H1 (cell line): ENCODE results near the gene PACS1. TPM values are rescaled to one million over a fixed set of nuclear protein-coding genes. Genes with fewer than 3 reads are reported as not detected.

Source experiments
- CTCF ChIA-PET: fragments of 300-600 bp; sonication (Branson Sonifier 250); formaldehyde crosslinking; loops from one replicate; lab custom pipeline; 2021; ENCODE audit not compliant: partially characterized antibody; lab: Charles Lee
- POLR2A ChIA-PET: fragments of 300-600 bp; sonication (Branson Sonifier 250); formaldehyde crosslinking; loops from one replicate; lab custom pipeline; 2021; ENCODE audit warnings: inconsistent platforms; ENCODE audit not compliant: partially characterized antibody; lab: Charles Lee
- DNase-seq, 2 experiments: peaks; one replicate each; pipeline versions ENCODE4 v3.0.0 to v3.0.0-alpha.2; 2010 to 2022; ENCODE audit warnings: low spot score in 2 of 2, low read depth in 1 of 2, mixed read lengths in 1 of 2
- FAIRE-seq: peaks from 2 replicates; lab custom pipeline; 2011; peaks lifted over from hg19 to GRCh38; lab: Jason Lieb, UNC
- H2AFZ ChIP-seq: 2 replicates; pipeline ENCODE4 v1.8.1; 2012; ENCODE audit warnings: low read length, inconsistent platforms
- H2AK5ac ChIP-seq: 2 replicates; pipeline ENCODE4 v1.6.1; 2013; ENCODE audit warnings: low read depth, low read length
- H2BK120ac ChIP-seq: replicated peaks from 2 replicates; pipeline ENCODE3; 2013; ENCODE audit warnings: low read depth, low read length, inconsistent platforms
- H2BK12ac ChIP-seq: 2 replicates; pipeline ENCODE4 v1.6.1; 2013; ENCODE audit warnings: low read depth, low read length
- H2BK15ac ChIP-seq: 2 replicates; pipeline ENCODE4 v1.6.1; 2013; ENCODE audit warnings: low read length
- H2BK20ac ChIP-seq: 2 replicates; pipeline ENCODE4 v1.6.1; 2013; ENCODE audit warnings: low read length
- H2BK5ac ChIP-seq: 2 replicates; pipeline ENCODE4 v1.6.1; 2013; ENCODE audit warnings: low read depth, low read length
- H3K14ac ChIP-seq: 2 replicates; pipeline ENCODE4 v1.6.1; 2013; ENCODE audit warnings: inconsistent platforms; ENCODE audit not compliant: insufficient read length
- H3K18ac ChIP-seq: 2 replicates; pipeline ENCODE4 v1.6.1; 2013; ENCODE audit warnings: low read length; ENCODE audit errors: extremely low read depth
- H3K23ac ChIP-seq: 2 replicates; pipeline ENCODE4 v1.6.1; 2013; ENCODE audit warnings: inconsistent platforms; ENCODE audit not compliant: insufficient read length
- H3K23me2 ChIP-seq: 2 replicates; pipeline ENCODE4 v1.6.1; 2013; ENCODE audit warnings: low read depth, low read length
- H3K27ac ChIP-seq: 2 replicates; pipeline ENCODE4 v1.6.1; 2011; ENCODE audit warnings: low read depth, low read length, inconsistent platforms
- H3K27me3 ChIP-seq, 4 experiments: replicated peaks in 1 of 4; 1 replicate in 1 of 4; 2 replicates in 3 of 4; pipeline versions ENCODE4 v1.6.1 to v1.8.1; 2011 to 2013; ENCODE audit warnings: low read length in 3 of 4, mild to moderate bottlenecking in 3 of 4, inconsistent platforms in 2 of 4, mixed read lengths in 2 of 4, moderate library complexity in 1 of 4; ENCODE audit not compliant: control insufficient read depth in 3 of 4, insufficient read depth in 3 of 4; ENCODE audit errors: extremely low read depth in 1 of 4
- H3K36me3 ChIP-seq, 4 experiments: 2 replicates each; pipeline versions ENCODE4 v1.6.1 to v1.8.1; 2011 to 2013; ENCODE audit warnings: mild to moderate bottlenecking in 4 of 4, low read length in 3 of 4, moderate library complexity in 2 of 4, control low read depth in 1 of 4, inconsistent platforms in 1 of 4; ENCODE audit not compliant: insufficient read depth in 4 of 4, control insufficient read depth in 2 of 4
- H3K4ac ChIP-seq: replicated peaks from 2 replicates; pipeline ENCODE3; 2013; ENCODE audit warnings: low read length, low read depth, mixed read lengths, inconsistent platforms; ENCODE audit not compliant: insufficient read length
- H3K4me1 ChIP-seq, 4 experiments: replicated peaks in 1 of 4; 1 replicate in 1 of 4; 2 replicates in 3 of 4; pipeline versions ENCODE4 v1.6.1 to v1.8.1; 2011 to 2013; ENCODE audit warnings: low read length in 3 of 4, inconsistent platforms in 2 of 4, mixed read lengths in 1 of 4; ENCODE audit not compliant: insufficient read depth in 4 of 4, control insufficient read depth in 3 of 4
- H3K4me2 ChIP-seq, 2 experiments: 2 replicates each; pipeline versions ENCODE4 v1.6.1 to v1.8.1; 2011 to 2013; ENCODE audit warnings: low read depth in 2 of 2, low read length in 2 of 2, control low read depth in 1 of 2, inconsistent platforms in 1 of 2, mild to moderate bottlenecking in 1 of 2; ENCODE audit not compliant: insufficient read depth in 1 of 2
- H3K4me3 ChIP-seq, 4 experiments: fragments of 200-600, 300-600 bp in 1 of 4; sonication (generic), shearing (Covaris generic), sonication (Bioruptor Twin) in 1 of 4; 2 replicates each; pipeline versions ENCODE4 v1.5.1 to v1.8.1; 2011 to 2016; ENCODE audit warnings: low read length in 4 of 4, low read depth in 3 of 4, control low read depth in 2 of 4, inconsistent platforms in 2 of 4, mild to moderate bottlenecking in 2 of 4, mixed read lengths in 1 of 4, moderate library complexity in 1 of 4; ENCODE audit not compliant: insufficient read depth in 2 of 4; ENCODE audit errors: extremely low read depth in 1 of 4
- H3K56ac ChIP-seq: replicated peaks from 2 replicates; pipeline ENCODE3; 2013; ENCODE audit warnings: low read depth, mild to moderate bottlenecking, mixed read lengths, low read length, inconsistent platforms; ENCODE audit not compliant: insufficient read length
- H3K79me1 ChIP-seq: 2 replicates; pipeline ENCODE4 v1.6.1; 2013; ENCODE audit warnings: low read depth, low read length, control low read depth
- H3K79me2 ChIP-seq, 2 experiments: 2 replicates each; pipeline versions ENCODE4 v1.6.1 to v1.8.1; 2012 to 2013; ENCODE audit warnings: low read length in 2 of 2, mild to moderate bottlenecking in 2 of 2, inconsistent platforms in 1 of 2; ENCODE audit not compliant: insufficient read depth in 2 of 2, control insufficient read depth in 1 of 2
- H3K9ac ChIP-seq, 4 experiments: replicated peaks in 1 of 4; 1 replicate in 1 of 4; 2 replicates in 3 of 4; pipeline versions ENCODE4 v1.6.1 to v1.8.1; 2011 to 2013; ENCODE audit warnings: low read depth in 3 of 4, low read length in 3 of 4, control low read depth in 2 of 4, mild to moderate bottlenecking in 2 of 4, moderate library complexity in 2 of 4, inconsistent platforms in 1 of 4; ENCODE audit errors: extremely low read depth in 1 of 4
- H3K9me3 ChIP-seq, 2 experiments: 2 replicates each; pipeline versions ENCODE4 v1.6.1 to v1.8.1; 2012 to 2013; ENCODE audit warnings: mild to moderate bottlenecking in 2 of 2, moderate library complexity in 2 of 2, control low read depth in 1 of 2, inconsistent platforms in 1 of 2, low read depth in 1 of 2, low read length in 1 of 2, mixed read lengths in 1 of 2; ENCODE audit not compliant: insufficient read depth in 2 of 2
- H4K20me1 ChIP-seq, 2 experiments: replicated peaks in 1 of 2; 2 replicates each; pipeline versions ENCODE3 to v1.8.1; 2011 to 2013; ENCODE audit warnings: inconsistent platforms in 2 of 2, low read length in 2 of 2, mild to moderate bottlenecking in 1 of 2; ENCODE audit not compliant: insufficient read depth in 2 of 2, control insufficient read depth in 1 of 2
- H4K5ac ChIP-seq: 2 replicates; pipeline ENCODE4 v1.6.1; 2013; ENCODE audit warnings: low read length, low read depth, mixed read lengths, inconsistent platforms; ENCODE audit not compliant: insufficient read length
- H4K8ac ChIP-seq: 2 replicates; pipeline ENCODE4 v1.8.0; 2013; ENCODE audit warnings: mild to moderate bottlenecking, moderate library complexity, low read length, inconsistent platforms; ENCODE audit not compliant: insufficient read depth; ENCODE audit errors: extremely low read depth
- H4K91ac ChIP-seq: replicated peaks from 2 replicates; pipeline ENCODE3; 2013; ENCODE audit warnings: low read length, mixed read lengths, inconsistent platforms; ENCODE audit not compliant: insufficient read length
- GABPA ChIP-seq: IDR thresholded peaks from 2 replicates; pipeline ENCODE4 v1.6.1; 2011; ENCODE audit warnings: mild to moderate bottlenecking, low read length, moderate library complexity, borderline replicate concordance; ENCODE audit not compliant: insufficient read depth
- WGBS, 2 experiments: shearing (Covaris generic) in 1 of 2; methylation state at CpG; one replicate each; pipeline versions ENCODE4 v1.1.6 to v1.1.7; 2013 to 2015; ENCODE audit warnings: low lambda C conversion rate in 2 of 2, mixed read lengths in 2 of 2, inconsistent platforms in 1 of 2, low coverage in 1 of 2, missing lambda C conversion rate in 1 of 2; ENCODE audit not compliant: insufficient replicate concordance in 2 of 2, insufficient coverage in 1 of 2, insufficient read length in 1 of 2; ENCODE audit errors: extremely low coverage in 1 of 2, missing lambda C conversion rate in 1 of 2; 5-methylcytosine and 5-hydroxymethylcytosine counted together
- polyA plus RNA-seq, 7 experiments: library from polyadenylated mRNA; depleted of rRNA in 3 of 7; stranded (reverse) in 5 of 7; unstranded in 2 of 7; fragments of >200 nt in 5 of 7; fragments of 200-250 nt in 2 of 7; gene quantifications; 1 replicate in 5 of 7; 2 replicates in 1 of 7; 4 replicates in 1 of 7; pipeline versions ENCODE4 v1.2.1 to v1.2.3, GENCODE V29; 2011 to 2013; ENCODE audit warnings: missing spikeins in 2 of 7, mixed read lengths in 2 of 7
- total RNA-seq: library from RNA; stranded (reverse); fragmentation: NEBNext Ultra II Directional; extraction: Animal tissue kit (Norgen Biotek cat#: 25700); gene quantifications from 2 replicates; pipeline ENCODE4 v1.2.1, GENCODE V29; 2021

Gene PACS1
- total and polyA plus RNA-seq, 2 of the 8 experiments (the other 6 are each of a cell fraction or from before 2014, with no cell fraction given), result 11.5 to 36.0 TPM

GRCh38 chr11:66154109-66154508 lies 84.0 kb downstream of the PACS1 start:
- H3K9ac ChIP-seq, result no peak overlapping the region
- no peak for TF ChIP-seq GABPA
- TF ChIP-seq, all 59 proteins: peak for 0
- Histone ChIP-seq H3K9me3 (no peaks in the 10 kb centered on the region), H2BK15ac (no peak overlapping the region), H3K79me2 (no peaks in the 10 kb centered on the region), H2BK20ac (no peak overlapping the region), H3K79me1 (no peaks in the 10 kb centered on the region), H3K27me3 (no peaks in the 10 kb centered on the region), H2AK5ac (no peak overlapping the region), H2BK12ac (no peak overlapping the region), H2AFZ (no peak overlapping the region), H3K4me3 (no peak overlapping the region), H3K23me2 (peaks cover 2% of the 10 kb centered on the region; the same call in 1 of the 2 replicates), H3K27ac (no peak overlapping the region), H4K20me1 (no peaks in the 10 kb centered on the region), H3K56ac (no peak overlapping the region), H3K14ac (no peak overlapping the region), H3K4me2 (no peak overlapping the region), H4K91ac (no peak overlapping the region), H3K4me1 (no peaks in the 10 kb centered on the region), H3K18ac (no peak overlapping the region), H4K5ac (no peak overlapping the region), H3K23ac (no peak overlapping the region), H3K36me3 (no peaks in the 10 kb centered on the region), H3K4ac (no peak overlapping the region), H4K8ac (no peak overlapping the region), H2BK5ac (no peak overlapping the region), H2BK120ac (no peak overlapping the region)
- ChIA-PET POLR2A (interaction anchor here (1.4 kb wide), 1 partner anchor 114 kb away, joined by 3 read pairs; the partner anchor contains the start of gene RAB1B), CTCF (interaction anchor here (0.8 to 1.6 kb wide), 3 partner anchors 9 to 68 kb away, joined by 3 to 4 read pairs (median 3); no protein-coding TSS in a partner anchor)
- no peak for FAIRE-seq
- WGBS, 2 experiments, result 90% methylated on average over 2 of the region's 2 CpGs; no CpG with 5 or more reads in 1 of the 2 experiments
- no peak for DNase-seq
